OCI-LY1 (cell line): ENCODE measurements around the gene SYT1.

Experiments used
- H2AFZ ChIP-seq: fragments of 200-600 bp; sonication (generic), shearing (Covaris generic); 2 replicates; pipeline ENCODE4 v1.6.0; 2014; ENCODE audit warnings: antibody characterized with exemption, mild to moderate bottlenecking, low read length
- H3F3A ChIP-seq: fragments of 200-600 bp; sonication (generic), shearing (Covaris generic); 2 replicates; pipeline ENCODE4 v1.6.0; 2014; ENCODE audit warnings: mild to moderate bottlenecking, antibody characterized with exemption, low read length, moderate library complexity; ENCODE audit not compliant: insufficient read depth
- H3K27ac ChIP-seq: fragments of 200-600 bp; sonication (generic); 2 replicates; pipeline ENCODE4 v1.5.1; 2014; ENCODE audit warnings: low read length, mixed run types, mild to moderate bottlenecking, low read depth; ENCODE audit not compliant: poor library complexity, severe bottlenecking
- H3K27me3 ChIP-seq: fragments of 200-600 bp; sonication (generic); 2 replicates; pipeline ENCODE4 v1.6.0; 2014; ENCODE audit warnings: antibody characterized with exemption, mild to moderate bottlenecking, low read length, moderate library complexity; ENCODE audit not compliant: insufficient read depth
- H3K36me3 ChIP-seq: fragments of 200-600 bp; sonication (generic); 2 replicates; pipeline ENCODE4 v1.6.1; 2014; ENCODE audit warnings: mild to moderate bottlenecking, antibody characterized with exemption, low read length, moderate library complexity, mixed read lengths; ENCODE audit not compliant: insufficient read depth
- H3K4me1 ChIP-seq: fragments of 200-600 bp; sonication (generic); 2 replicates; pipeline ENCODE4 v1.5.1; 2014; ENCODE audit warnings: mild to moderate bottlenecking, low read length, moderate library complexity; ENCODE audit not compliant: insufficient read depth, severe bottlenecking
- H3K4me2 ChIP-seq: fragments of 200-600 bp; sonication (generic), shearing (Covaris generic); 2 replicates; pipeline ENCODE4 v1.6.1; 2014; ENCODE audit warnings: low read length
- H3K4me3 ChIP-seq: fragments of 200-600 bp; sonication (generic); 2 replicates; pipeline ENCODE4 v1.5.1; 2014; ENCODE audit warnings: low read length, low read depth, mild to moderate bottlenecking, mixed read lengths; ENCODE audit not compliant: poor library complexity, severe bottlenecking
- H3K79me2 ChIP-seq: fragments of 200-600 bp; shearing (Covaris generic); 2 replicates; pipeline ENCODE4 v1.6.1; 2016; ENCODE audit warnings: mixed run types, low read length, mixed read lengths; ENCODE audit not compliant: insufficient read depth
- H3K9ac ChIP-seq: fragments of 200-600 bp; sonication (generic), shearing (Covaris generic); 2 replicates; pipeline ENCODE4 v1.6.1; 2014; ENCODE audit warnings: mild to moderate bottlenecking, low read length, mixed read lengths
- H3K9me2 ChIP-seq: fragments of 200-600 bp; sonication (generic), shearing (Covaris generic); 2 replicates; pipeline ENCODE4 v1.6.1; 2014; ENCODE audit warnings: low read depth, mild to moderate bottlenecking, low read length, mixed read lengths
- H3K9me3 ChIP-seq: fragments of 200-600 bp; shearing (Covaris generic); 2 replicates; pipeline ENCODE4 v1.6.1; 2014; ENCODE audit warnings: low read length, mixed read lengths
- H4K20me1 ChIP-seq: fragments of 200-600 bp; sonication (generic), shearing (Covaris generic); 2 replicates; pipeline ENCODE4 v1.6.0; 2016; ENCODE audit warnings: mild to moderate bottlenecking, low read length; ENCODE audit not compliant: insufficient read depth
- EZH2 ChIP-seq: fragments of 200-600 bp; sonication (generic), shearing (Covaris generic); IDR thresholded peaks from 2 replicates; pipeline ENCODE4 v1.8.0; 2017; ENCODE audit warnings: borderline replicate concordance, mixed run types, mild to moderate bottlenecking, antibody characterized with exemption, low read length, moderate library complexity, mixed read lengths
- TF ChIP-seq, protein P1 (sequence below): fragments of 200-600 bp; sonication (generic), shearing (Covaris generic); IDR thresholded peaks from 2 replicates; pipeline ENCODE4 v1.5.1; 2017; ENCODE audit warnings: mild to moderate bottlenecking, antibody characterized with exemption, low read length, moderate library complexity, mixed read lengths

SYT1 gene

DNA sequence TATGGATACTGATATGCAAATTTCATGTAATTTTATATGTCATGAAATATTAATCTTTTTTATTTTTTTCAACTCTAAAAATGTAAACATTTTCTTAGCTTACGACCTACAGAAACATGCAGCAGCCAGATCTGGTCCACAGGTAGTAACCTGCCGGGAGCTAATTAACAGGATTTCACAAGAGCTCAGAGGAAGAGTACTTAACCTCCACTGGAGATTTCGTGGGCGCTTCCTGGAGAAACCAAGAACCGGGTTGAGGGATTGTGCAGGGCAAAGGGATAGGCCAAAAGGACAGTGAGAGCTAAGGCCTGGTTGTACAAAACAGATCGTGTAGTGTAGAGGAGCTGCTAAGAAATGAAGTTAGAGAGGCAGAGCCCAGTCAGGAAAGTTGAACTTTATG lies 510.5 kb downstream of the SYT1 start:
- TF ChIP-seq EZH2: no peak
- TF ChIP-seq, protein P1, sequence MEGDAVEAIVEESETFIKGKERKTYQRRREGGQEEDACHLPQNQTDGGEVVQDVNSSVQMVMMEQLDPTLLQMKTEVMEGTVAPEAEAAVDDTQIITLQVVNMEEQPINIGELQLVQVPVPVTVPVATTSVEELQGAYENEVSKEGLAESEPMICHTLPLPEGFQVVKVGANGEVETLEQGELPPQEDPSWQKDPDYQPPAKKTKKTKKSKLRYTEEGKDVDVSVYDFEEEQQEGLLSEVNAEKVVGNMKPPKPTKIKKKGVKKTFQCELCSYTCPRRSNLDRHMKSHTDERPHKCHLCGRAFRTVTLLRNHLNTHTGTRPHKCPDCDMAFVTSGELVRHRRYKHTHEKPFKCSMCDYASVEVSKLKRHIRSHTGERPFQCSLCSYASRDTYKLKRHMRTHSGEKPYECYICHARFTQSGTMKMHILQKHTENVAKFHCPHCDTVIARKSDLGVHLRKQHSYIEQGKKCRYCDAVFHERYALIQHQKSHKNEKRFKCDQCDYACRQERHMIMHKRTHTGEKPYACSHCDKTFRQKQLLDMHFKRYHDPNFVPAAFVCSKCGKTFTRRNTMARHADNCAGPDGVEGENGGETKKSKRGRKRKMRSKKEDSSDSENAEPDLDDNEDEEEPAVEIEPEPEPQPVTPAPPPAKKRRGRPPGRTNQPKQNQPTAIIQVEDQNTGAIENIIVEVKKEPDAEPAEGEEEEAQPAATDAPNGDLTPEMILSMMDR: no peak
- no peak overlapping the region for H2AFZ ChIP-seq
- no peaks in the 10 kb centered on the region for H3K4me1 ChIP-seq

DNA sequence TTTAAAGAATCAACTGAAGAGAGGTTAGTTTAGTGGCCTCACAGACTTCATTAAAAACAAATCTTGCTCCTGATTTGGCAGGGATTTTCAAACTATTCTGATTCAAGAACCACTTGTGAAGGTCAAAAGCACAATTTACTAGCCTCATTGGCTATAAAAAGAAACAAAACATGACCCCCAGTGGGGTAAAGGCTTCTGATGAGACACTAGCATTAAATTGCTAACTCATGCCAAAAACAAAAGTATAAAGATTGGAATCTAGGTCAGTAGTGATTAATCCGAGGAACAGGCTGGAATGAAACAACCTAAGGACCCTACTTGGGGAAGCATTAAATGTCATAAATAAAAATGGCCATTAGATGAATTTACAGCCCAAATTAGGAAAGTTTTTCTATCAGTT lies 513.9 kb downstream of the SYT1 start:
- no peak for TF ChIP-seq EZH2
- TF ChIP-seq, protein P1: no peak
- no peaks in the 10 kb centered on the region for H3K4me1 ChIP-seq
- H2AFZ ChIP-seq: no peak overlapping the region

More for the DNA sequence above, 510.5 kb downstream of the SYT1 start:
- no peaks in the 10 kb centered on the region for H3F3A ChIP-seq
- H3K79me2 ChIP-seq: no peaks in the 10 kb centered on the region
- no peaks in the 10 kb centered on the region for H3K27me3 ChIP-seq
- no peaks in the 10 kb centered on the region for H3K36me3 ChIP-seq
- no peak overlapping the region for H3K4me2 ChIP-seq
- no peak overlapping the region for H3K27ac ChIP-seq
- no peaks in the 10 kb centered on the region for H4K20me1 ChIP-seq
- no peak overlapping the region for H3K9ac ChIP-seq
- no peaks in the 10 kb centered on the region for H3K9me3 ChIP-seq
- H3K4me3 ChIP-seq: no peak overlapping the region
- no peaks in the 10 kb centered on the region for H3K9me2 ChIP-seq

DNA sequence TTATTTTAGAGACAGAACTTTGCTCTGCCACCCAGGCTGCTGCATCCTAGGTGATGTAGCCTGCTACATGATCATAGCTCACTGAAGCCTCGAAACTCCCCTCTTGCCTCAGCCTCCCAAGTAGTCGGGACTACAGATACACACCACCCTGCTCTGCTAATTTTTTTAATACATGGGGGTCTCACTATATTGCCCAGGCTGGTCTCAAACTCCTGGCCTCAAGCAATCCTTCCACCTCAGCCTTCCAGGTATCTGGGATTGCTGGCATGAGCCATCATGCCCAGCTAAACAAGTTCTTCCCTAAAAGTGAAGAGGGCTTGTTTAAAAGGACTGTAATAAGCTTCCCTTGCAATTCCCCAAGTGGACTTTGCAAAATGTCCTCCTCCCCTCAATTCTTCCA lies 515.8 kb downstream of the SYT1 start:
- no peaks in the 10 kb centered on the region for H3K9me2 ChIP-seq
- no peaks in the 10 kb centered on the region for H3F3A ChIP-seq
- H3K4me1 ChIP-seq: no peaks in the 10 kb centered on the region
- no peaks in the 10 kb centered on the region for H3K79me2 ChIP-seq
- TF ChIP-seq, protein P1: no peak
- TF ChIP-seq EZH2: no peak
- no peak overlapping the region for H3K9ac ChIP-seq
- H3K4me2 ChIP-seq: no peak overlapping the region
- no peaks in the 10 kb centered on the region for H4K20me1 ChIP-seq
- H3K36me3 ChIP-seq: no peaks in the 10 kb centered on the region
- H2AFZ ChIP-seq: no peak overlapping the region
- no peaks in the 10 kb centered on the region for H3K9me3 ChIP-seq
- no peak overlapping the region for H3K27ac ChIP-seq
- no peak overlapping the region for H3K4me3 ChIP-seq
- H3K27me3 ChIP-seq: no peaks in the 10 kb centered on the region

More for the DNA sequence above, 513.9 kb downstream of the SYT1 start:
- Histone ChIP-seq H3K9me2 (no peaks in the 10 kb centered on the region), H3K4me3 (no peak overlapping the region), H3K9ac (no peak overlapping the region), H3K9me3 (no peaks in the 10 kb centered on the region), H3K79me2 (no peaks in the 10 kb centered on the region), H3K27me3 (no peaks in the 10 kb centered on the region), H3F3A (no peaks in the 10 kb centered on the region), H3K36me3 (no peaks in the 10 kb centered on the region), H3K27ac (no peak overlapping the region), H4K20me1 (no peaks in the 10 kb centered on the region), H3K4me2 (no peak overlapping the region)
